H9 (cell line): Measurements from ENCODE around the gene ZNF530. TPM values are rescaled to one million over a fixed set of nuclear protein-coding genes. Genes with fewer than 3 reads are reported as not detected.

Experiments
- DNase-seq: peaks from one replicate; pipeline ENCODE4 v3.0.0-alpha.2; 2017
- H2AFZ ChIP-seq: one replicate; pipeline ENCODE4 v1.6.1; 2013; ENCODE audit warnings: mild to moderate bottlenecking, low read length, control low read depth, moderate library complexity
- H2AK5ac ChIP-seq: 2 replicates; pipeline ENCODE4 v1.6.1; 2013; ENCODE audit warnings: low read length, control low read depth, mixed read lengths; ENCODE audit not compliant: insufficient read length
- H2BK120ac ChIP-seq: one replicate; pipeline ENCODE4 v1.6.1; 2013; ENCODE audit warnings: low read depth, mild to moderate bottlenecking, low read length, control low read depth, inconsistent platforms; ENCODE audit not compliant: poor library complexity, severe bottlenecking
- H2BK12ac ChIP-seq: 2 replicates; pipeline ENCODE4 v1.6.1; 2013; ENCODE audit warnings: low read length, control low read depth, mixed read lengths, low read depth; ENCODE audit not compliant: insufficient read length
- H2BK15ac ChIP-seq: 2 replicates; pipeline ENCODE4 v1.6.1; 2013; ENCODE audit warnings: low read depth, low read length, control low read depth
- H2BK20ac ChIP-seq: one replicate; pipeline ENCODE4 v1.6.1; 2013; ENCODE audit warnings: low read depth, mild to moderate bottlenecking, low read length, control low read depth, inconsistent platforms; ENCODE audit not compliant: poor library complexity, severe bottlenecking
- H2BK5ac ChIP-seq: 2 replicates; pipeline ENCODE4 v1.6.1; 2013; ENCODE audit warnings: low read length, control low read depth, mixed read lengths; ENCODE audit not compliant: insufficient read length
- H3K14ac ChIP-seq: 2 replicates; pipeline ENCODE4 v1.6.1; 2013; ENCODE audit warnings: low read length, control low read depth; ENCODE audit not compliant: insufficient read depth
- H3K18ac ChIP-seq: 2 replicates; pipeline ENCODE4 v1.6.1; 2013; ENCODE audit warnings: low read depth, mild to moderate bottlenecking, mixed read lengths, low read length, control low read depth; ENCODE audit not compliant: insufficient read length
- H3K23ac ChIP-seq: 2 replicates; pipeline ENCODE4 v1.6.1; 2013; ENCODE audit warnings: low read length, control low read depth, mixed read lengths, low read depth; ENCODE audit not compliant: insufficient read length
- H3K23me2 ChIP-seq: 2 replicates; pipeline ENCODE4 v1.6.1; 2013; ENCODE audit warnings: low read depth, mild to moderate bottlenecking, mixed read lengths, low read length, control low read depth; ENCODE audit not compliant: insufficient read length, poor library complexity, severe bottlenecking
- H3K27ac ChIP-seq: 2 replicates; pipeline ENCODE4 v1.5.1; 2013; ENCODE audit warnings: low read length, control low read depth, mixed read lengths, low read depth; ENCODE audit not compliant: insufficient read length
- H3K27me3 ChIP-seq: 2 replicates; pipeline ENCODE4 v1.6.1; 2013; ENCODE audit warnings: low read length, control low read depth, inconsistent platforms; ENCODE audit not compliant: insufficient read depth
- H3K4ac ChIP-seq: 2 replicates; pipeline ENCODE4 v1.6.1; 2013; ENCODE audit warnings: low read depth, mild to moderate bottlenecking, control low read depth, inconsistent platforms, low read length, moderate library complexity
- H3K4me1 ChIP-seq: 2 replicates; pipeline ENCODE4 v1.6.1; 2013; ENCODE audit warnings: low read length, control low read depth, inconsistent platforms; ENCODE audit not compliant: insufficient read depth
- H3K4me2 ChIP-seq: 2 replicates; pipeline ENCODE4 v1.6.1; 2013; ENCODE audit warnings: low read length, control low read depth, mixed read lengths; ENCODE audit not compliant: insufficient read length, insufficient read depth
- H3K56ac ChIP-seq: 2 replicates; pipeline ENCODE4 v1.6.1; 2013; ENCODE audit warnings: low read depth, mild to moderate bottlenecking, mixed read lengths, low read length, control low read depth; ENCODE audit not compliant: insufficient read length
- H3K79me1 ChIP-seq: 2 replicates; pipeline ENCODE4 v1.6.1; 2013; ENCODE audit warnings: low read depth, mild to moderate bottlenecking, moderate library complexity, low read length, control low read depth, inconsistent platforms; ENCODE audit not compliant: insufficient read depth, poor library complexity, severe bottlenecking
- H3K79me2 ChIP-seq: 2 replicates; pipeline ENCODE4 v1.6.1; 2013; ENCODE audit warnings: low read length, control low read depth, inconsistent platforms; ENCODE audit not compliant: insufficient read depth
- H3K9ac ChIP-seq: 2 replicates; pipeline ENCODE4 v1.6.1; 2013; ENCODE audit warnings: low read length, control low read depth, mixed read lengths; ENCODE audit not compliant: insufficient read length; ENCODE audit errors: extremely low read depth
- H3K9me3 ChIP-seq: one replicate; pipeline ENCODE4 v1.6.1; 2013; ENCODE audit warnings: low read depth, low read length, inconsistent platforms; ENCODE audit not compliant: control insufficient read depth
- H3T11ph ChIP-seq: one replicate; pipeline ENCODE4 v1.6.1; 2013; ENCODE audit warnings: mild to moderate bottlenecking, low read length, control low read depth, inconsistent platforms
- H4K20me1 ChIP-seq: one replicate; pipeline ENCODE4 v1.6.1; 2013; ENCODE audit not compliant: control insufficient read depth, insufficient read length, insufficient read depth
- H4K5ac ChIP-seq: 2 replicates; pipeline ENCODE4 v1.6.1; 2013; ENCODE audit warnings: low read depth, mild to moderate bottlenecking, mixed read lengths, low read length, control low read depth; ENCODE audit not compliant: insufficient read length
- H4K8ac ChIP-seq: replicated peaks from 2 replicates; pipeline ENCODE4 v1.6.1; 2013; ENCODE audit warnings: low read length, control low read depth, mixed read lengths, low read depth; ENCODE audit not compliant: insufficient read length
- H4K91ac ChIP-seq: 2 replicates; pipeline ENCODE4 v1.6.1; 2013; ENCODE audit warnings: low read depth, mild to moderate bottlenecking, moderate library complexity, mixed read lengths, low read length, control low read depth; ENCODE audit not compliant: insufficient read length
- H3K27ac Mint-ChIP-seq, 3 experiments: 2 replicates in 2 of 3; 3 replicates in 1 of 3; pipeline ENCODE4 v1.8.0; 2020 to 2021; ENCODE audit warnings: mixed read lengths in 3 of 3, mild to moderate bottlenecking in 1 of 3, moderate library complexity in 1 of 3
- H3K27me3 Mint-ChIP-seq: 2 replicates; pipeline ENCODE4 v1.8.0; 2021; ENCODE audit warnings: low read depth, mild to moderate bottlenecking, moderate library complexity, mixed read lengths
- H3K36me3 Mint-ChIP-seq, 3 experiments: 2 replicates in 2 of 3; 3 replicates in 1 of 3; pipeline ENCODE4 v1.8.0; 2020 to 2021; ENCODE audit warnings: low read depth in 3 of 3, mixed read lengths in 3 of 3; ENCODE audit not compliant: insufficient read depth in 1 of 3
- H3K4me1 Mint-ChIP-seq, 2 experiments: 2 replicates each; pipeline ENCODE4 v1.8.0; 2020; ENCODE audit warnings: mixed read lengths in 2 of 2
- H3K4me3 Mint-ChIP-seq, 2 experiments: 2 replicates in 1 of 2; 3 replicates in 1 of 2; pipeline ENCODE4 v1.8.0; 2020 to 2021; ENCODE audit warnings: mild to moderate bottlenecking in 2 of 2, mixed read lengths in 2 of 2, moderate library complexity in 1 of 2
- H3K9me3 Mint-ChIP-seq, 2 experiments: 2 replicates in 1 of 2; 3 replicates in 1 of 2; pipeline ENCODE4 v1.8.0; 2020; ENCODE audit warnings: mild to moderate bottlenecking in 2 of 2, mixed read lengths in 2 of 2, moderate library complexity in 1 of 2
- total RNA-seq: library from RNA; stranded (reverse); gene quantifications from 2 replicates; pipeline ENCODE4 v1.2.1, GENCODE V29; 2021
- TF ChIP-seq, protein P1 (sequence below): fragments of 200-600 bp; sonication (generic); conservative IDR thresholded peaks from 3 replicates; pipeline ENCODE4 v1.8.0; 2021; ENCODE audit warnings: antibody characterized with exemption, mild to moderate bottlenecking

Gene ZNF530
- total RNA-seq, 1 experiment from 2014 or later = 9.3 TPM

DNA sequence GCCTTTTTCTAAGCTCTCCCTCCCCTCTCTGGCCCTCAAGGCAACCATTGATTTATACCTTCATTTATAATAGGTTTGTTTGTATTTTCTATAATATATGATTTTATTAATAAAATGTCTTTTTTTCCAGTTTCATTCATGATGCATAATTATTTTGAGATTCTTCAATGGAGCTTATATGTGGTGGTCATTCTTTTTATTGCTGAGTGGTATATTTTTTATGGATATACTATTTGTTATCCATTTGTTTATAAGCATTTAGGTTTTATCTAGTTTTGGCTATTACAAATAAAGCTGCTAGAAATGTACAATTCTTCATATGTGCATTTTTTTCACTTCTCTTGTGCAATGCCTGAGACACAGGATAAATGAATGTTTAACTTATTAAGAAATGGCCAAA lies 44.0 kb downstream of the ZNF530 start:
- Histone ChIP-seq H3K9me3 (no peaks in the 10 kb centered on the region), H3K18ac (no peak overlapping the region), H3K4me1 (no peaks in the 10 kb centered on the region), H3K23me2 (no peaks in the 10 kb centered on the region), H3K79me1 (no peaks in the 10 kb centered on the region), H2BK120ac (no peak overlapping the region), H3K23ac (no peak overlapping the region), H4K20me1 (no peaks in the 10 kb centered on the region), H2BK15ac (no peak overlapping the region), H2BK5ac (no peak overlapping the region), H2BK12ac (no peak overlapping the region), H2BK20ac (no peak overlapping the region), H3K56ac (no peak overlapping the region), H3K79me2 (no peaks in the 10 kb centered on the region), H2AFZ (no peak overlapping the region), H3K27ac (no peak overlapping the region), H3K14ac (no peak overlapping the region), H3K4ac (no peak overlapping the region), H3T11ph (no peak overlapping the region), H4K8ac (no peak overlapping the region), H4K5ac (no peak overlapping the region), H2AK5ac (no peak overlapping the region), H3K27me3 (no peaks in the 10 kb centered on the region), H3K9ac (no peak overlapping the region), H3K4me2 (no peak overlapping the region), H4K91ac (no peak overlapping the region)
- no peaks in the 10 kb centered on the region for H3K4me1 Mint-ChIP-seq
- H3K9me3 Mint-ChIP-seq = peaks cover 5 to 16% of the 10 kb centered on the region in 2 experiments; a peak in 4 of 5 replicates
- H3K4me3 Mint-ChIP-seq = no peak overlapping the region
- H3K27ac Mint-ChIP-seq = no peak overlapping the region
- H3K36me3 Mint-ChIP-seq = peaks cover 36 to 47% (median 41%) of the 10 kb centered on the region in 3 experiments
- TF ChIP-seq, protein P1, sequence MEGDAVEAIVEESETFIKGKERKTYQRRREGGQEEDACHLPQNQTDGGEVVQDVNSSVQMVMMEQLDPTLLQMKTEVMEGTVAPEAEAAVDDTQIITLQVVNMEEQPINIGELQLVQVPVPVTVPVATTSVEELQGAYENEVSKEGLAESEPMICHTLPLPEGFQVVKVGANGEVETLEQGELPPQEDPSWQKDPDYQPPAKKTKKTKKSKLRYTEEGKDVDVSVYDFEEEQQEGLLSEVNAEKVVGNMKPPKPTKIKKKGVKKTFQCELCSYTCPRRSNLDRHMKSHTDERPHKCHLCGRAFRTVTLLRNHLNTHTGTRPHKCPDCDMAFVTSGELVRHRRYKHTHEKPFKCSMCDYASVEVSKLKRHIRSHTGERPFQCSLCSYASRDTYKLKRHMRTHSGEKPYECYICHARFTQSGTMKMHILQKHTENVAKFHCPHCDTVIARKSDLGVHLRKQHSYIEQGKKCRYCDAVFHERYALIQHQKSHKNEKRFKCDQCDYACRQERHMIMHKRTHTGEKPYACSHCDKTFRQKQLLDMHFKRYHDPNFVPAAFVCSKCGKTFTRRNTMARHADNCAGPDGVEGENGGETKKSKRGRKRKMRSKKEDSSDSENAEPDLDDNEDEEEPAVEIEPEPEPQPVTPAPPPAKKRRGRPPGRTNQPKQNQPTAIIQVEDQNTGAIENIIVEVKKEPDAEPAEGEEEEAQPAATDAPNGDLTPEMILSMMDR = no peak
- DNase-seq = no peak
- H3K27me3 Mint-ChIP-seq = peaks cover 10% of the 10 kb centered on the region
